B cell (primary cell): Measurements from ENCODE around the gene KHK. TPM values are rescaled to one million over a fixed set of nuclear protein-coding genes. Genes with fewer than 3 reads are reported as not detected.

ENCODE experiments used
- ATAC-seq: fragments of 200-7000 bp; cut with Tn5 transposase; one replicate; pipeline ENCODE4 v1.10.0; 2021; ENCODE audit warnings: low read depth, mild to moderate bottlenecking, moderate number of reproducible peaks, moderate library complexity
- CTCF ChIA-PET: fragments of 350-600 bp; sonication (Branson Sonifier 250); formaldehyde crosslinking; loops from one replicate; lab custom pipeline; 2021; ENCODE audit warnings: antibody characterized with exemption, inconsistent platforms; lab: Charles Lee
- POLR2A ChIA-PET: fragments of 350-600 bp; sonication (Branson Sonifier 250); formaldehyde crosslinking; loops from one replicate; lab custom pipeline; 2021; ENCODE audit warnings: antibody characterized with exemption; lab: Charles Lee
- DNase-seq: peaks from one replicate; pipeline ENCODE4 v3.0.0; 2013
- H2AFZ ChIP-seq: 2 replicates; pipeline ENCODE4 v1.6.1; 2012; ENCODE audit warnings: mild to moderate bottlenecking, low read depth, low read length; ENCODE audit not compliant: insufficient read depth, poor library complexity, severe bottlenecking
- H3K27ac ChIP-seq, 2 donors: 1 replicate in 1 of 2; 2 replicates in 1 of 2; pipeline ENCODE4 v1.5.1; 2012 to 2013; ENCODE audit warnings: low read length in 2 of 2, mild to moderate bottlenecking in 2 of 2, moderate library complexity in 1 of 2
- H3K27me3 ChIP-seq, 4 experiments: fragments of 200-600 bp in 1 of 4; sonication (generic) in 1 of 4; replicated peaks in 1 of 4; 1 replicate in 2 of 4; 2 replicates in 2 of 4; pipeline versions ENCODE4 v1.6.1 to v1.7.0; 2013 to 2016; ENCODE audit warnings: low read length in 3 of 4, mild to moderate bottlenecking in 2 of 4, mixed read lengths in 1 of 4, moderate library complexity in 1 of 4; ENCODE audit not compliant: insufficient read depth in 4 of 4, control insufficient read depth in 3 of 4; ENCODE audit errors: control extremely low read depth in 1 of 4
- H3K36me3 ChIP-seq, 2 experiments: replicated peaks in 1 of 2; 1 replicate in 1 of 2; 2 replicates in 1 of 2; pipeline versions ENCODE4 v1.6.1 to v1.7.1; 2013; ENCODE audit warnings: low read length in 1 of 2; ENCODE audit not compliant: insufficient read depth in 2 of 2, control insufficient read depth in 1 of 2; ENCODE audit errors: control extremely low read depth in 1 of 2, extremely low read depth in 1 of 2
- H3K4me1 ChIP-seq, 2 donors: fragments of 200-600 bp in 1 of 2; sonication (generic) in 1 of 2; 1 replicate in 1 of 2; 2 replicates in 1 of 2; pipeline versions ENCODE4 v1.5.1 to v1.6.1; 2013 to 2017; ENCODE audit warnings: low read length in 2 of 2; ENCODE audit not compliant: control insufficient read depth in 2 of 2, insufficient read depth in 2 of 2
- H3K4me2 ChIP-seq: replicated peaks from 2 replicates; pipeline ENCODE3; 2012; ENCODE audit warnings: mild to moderate bottlenecking, low read depth, low read length; ENCODE audit not compliant: poor library complexity, severe bottlenecking
- H3K4me3 ChIP-seq, 5 experiments: fragments of 200-600 bp in 1 of 5; sonication (generic) in 1 of 5; 1 replicate in 3 of 5; 2 replicates in 2 of 5; pipeline versions ENCODE4 v1.5.1 to v1.7.0; 2011 to 2016; ENCODE audit warnings: low read length in 4 of 5, mild to moderate bottlenecking in 4 of 5, low read depth in 2 of 5, control low read depth in 1 of 5, moderate library complexity in 1 of 5; ENCODE audit not compliant: insufficient read depth in 1 of 5; ENCODE audit errors: control extremely low read depth in 1 of 5, extremely low read depth in 1 of 5
- H3K79me2 ChIP-seq: fragments of 200-600 bp; sonication (generic); one replicate; pipeline ENCODE4 v1.6.0; 2016; ENCODE audit warnings: low read length; ENCODE audit not compliant: control insufficient read depth, insufficient read depth
- H3K9ac ChIP-seq: fragments of 200-600 bp; sonication (generic); 2 replicates; pipeline ENCODE4 v1.6.1; 2017; ENCODE audit warnings: mild to moderate bottlenecking, low read length, moderate library complexity
- H3K9me3 ChIP-seq, 3 donors: one replicate each; pipeline versions ENCODE4 v1.6.1 to v1.7.1; 2013; ENCODE audit warnings: low read length in 2 of 3; ENCODE audit not compliant: control insufficient read depth in 2 of 3, insufficient read depth in 1 of 3; ENCODE audit errors: control extremely low read depth in 1 of 3
- H4K20me1 ChIP-seq: 2 replicates; pipeline ENCODE4 v1.6.0; 2012; ENCODE audit warnings: mild to moderate bottlenecking, low read length; ENCODE audit not compliant: insufficient read depth, control insufficient read depth, poor library complexity, severe bottlenecking
- H3K27ac Mint-ChIP-seq: one replicate; pipeline ENCODE4 v1.8.0; 2021; ENCODE audit warnings: mixed read lengths
- H3K27me3 Mint-ChIP-seq: one replicate; pipeline ENCODE4 v1.8.0; 2021; ENCODE audit warnings: mixed read lengths
- H3K4me1 Mint-ChIP-seq: one replicate; pipeline ENCODE4 v1.8.0; 2021; ENCODE audit warnings: mixed read lengths
- H3K4me3 Mint-ChIP-seq: one replicate; pipeline ENCODE4 v1.8.0; 2021; ENCODE audit warnings: mixed read lengths
- H3K9me3 Mint-ChIP-seq: one replicate; pipeline ENCODE4 v1.8.0; 2022; ENCODE audit warnings: mixed read lengths; ENCODE audit not compliant: insufficient read depth
- EZH2 ChIP-seq: IDR thresholded peaks from 2 replicates; pipeline ENCODE4 v1.6.1; 2012; ENCODE audit warnings: borderline replicate concordance, low read depth, mild to moderate bottlenecking, moderate library complexity, low read length; ENCODE audit not compliant: insufficient read depth, poor library complexity, severe bottlenecking
- WGBS: methylation state at CpG from one replicate; pipeline ENCODE4 v1.1.5; 2013; ENCODE audit warnings: missing lambda C conversion rate; ENCODE audit not compliant: insufficient coverage; 5-methylcytosine and 5-hydroxymethylcytosine counted together
- intact Hi-C: fragments of 100-400 bp; cut with micrococcal nuclease; formaldehyde crosslinking; loops from one replicate; pipeline ENCODE4 v1.10.0; 2022
- polyA plus RNA-seq: library from polyadenylated mRNA; depleted of rRNA; stranded (reverse); fragments of >200 nt; gene quantifications from 2 replicates; pipeline ENCODE4 v1.2.3, GENCODE V29; 2012
- total RNA-seq, 2 donors: library from RNA; stranded (reverse); fragments of 120-200 nt in 1 of 2; gene quantifications; 1 replicate in 1 of 2; 2 replicates in 1 of 2; pipeline versions ENCODE4 v1.2.3 to v1.2.4, GENCODE V29; 2013 to 2022
- TF ChIP-seq, protein P1 (sequence below): fragments of 200-600 bp; IDR thresholded peaks from one replicate; pipeline ENCODE4 v1.8.0; 2022; ENCODE audit warnings: antibody characterized with exemption, mild to moderate bottlenecking

The KHK gene
- total and polyA plus RNA-seq, 2 donors (not counting 1 experiment from before 2014, with no cell fraction given) = 3.3 to 4.0 TPM

DNA sequence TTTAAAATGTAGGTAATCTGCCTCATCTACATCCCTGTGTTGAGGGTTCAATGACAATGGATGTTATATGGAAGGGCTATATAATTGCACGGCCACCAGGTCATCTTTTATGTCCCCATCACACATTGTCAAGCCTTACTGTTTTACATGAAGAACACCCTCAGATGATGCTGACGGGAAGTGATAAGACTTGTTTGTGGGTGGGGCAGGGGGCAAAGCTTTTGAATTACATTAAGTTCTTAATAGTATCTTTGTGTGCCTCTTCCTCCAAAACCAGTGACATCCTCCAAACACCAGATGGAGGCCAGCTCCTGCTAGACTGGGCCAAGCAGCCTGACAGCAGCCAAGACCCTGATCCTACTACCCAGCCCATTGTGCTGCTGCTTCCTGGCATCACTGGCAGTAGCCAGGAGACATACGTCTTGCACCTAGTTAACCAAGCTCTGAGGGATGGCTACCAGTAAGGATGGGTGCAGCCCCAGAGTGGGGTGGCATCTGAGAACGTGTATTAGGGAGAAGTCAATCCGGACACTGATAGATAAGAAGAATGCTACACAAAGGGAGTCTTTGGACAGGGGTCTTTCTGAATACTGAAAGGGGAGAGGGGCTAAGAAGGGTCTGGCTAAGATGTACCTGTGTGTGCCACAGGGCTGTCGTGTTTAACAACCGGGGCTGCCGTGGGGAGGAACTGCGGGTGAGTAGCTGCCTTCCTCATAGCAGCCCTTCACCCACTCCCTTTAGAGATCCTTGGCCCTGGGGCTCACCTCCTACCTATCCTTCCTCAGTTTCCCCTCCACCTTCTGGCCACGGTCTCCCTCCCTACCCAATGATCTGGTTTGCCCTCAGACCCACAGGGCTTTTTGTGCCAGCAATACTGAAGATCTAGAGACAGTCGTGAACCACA lies 42.3 kb downstream of the KHK start:
- Mint-ChIP-seq H3K4me1 (peaks cover 19% of the 10 kb centered on the region), H3K4me3 (no peak overlapping the region), H3K27me3 (no peaks in the 10 kb centered on the region), H3K9me3 (no peaks in the 10 kb centered on the region), H3K27ac (no peak overlapping the region)
- no peak for TF ChIP-seq EZH2
- TF ChIP-seq, protein P1, sequence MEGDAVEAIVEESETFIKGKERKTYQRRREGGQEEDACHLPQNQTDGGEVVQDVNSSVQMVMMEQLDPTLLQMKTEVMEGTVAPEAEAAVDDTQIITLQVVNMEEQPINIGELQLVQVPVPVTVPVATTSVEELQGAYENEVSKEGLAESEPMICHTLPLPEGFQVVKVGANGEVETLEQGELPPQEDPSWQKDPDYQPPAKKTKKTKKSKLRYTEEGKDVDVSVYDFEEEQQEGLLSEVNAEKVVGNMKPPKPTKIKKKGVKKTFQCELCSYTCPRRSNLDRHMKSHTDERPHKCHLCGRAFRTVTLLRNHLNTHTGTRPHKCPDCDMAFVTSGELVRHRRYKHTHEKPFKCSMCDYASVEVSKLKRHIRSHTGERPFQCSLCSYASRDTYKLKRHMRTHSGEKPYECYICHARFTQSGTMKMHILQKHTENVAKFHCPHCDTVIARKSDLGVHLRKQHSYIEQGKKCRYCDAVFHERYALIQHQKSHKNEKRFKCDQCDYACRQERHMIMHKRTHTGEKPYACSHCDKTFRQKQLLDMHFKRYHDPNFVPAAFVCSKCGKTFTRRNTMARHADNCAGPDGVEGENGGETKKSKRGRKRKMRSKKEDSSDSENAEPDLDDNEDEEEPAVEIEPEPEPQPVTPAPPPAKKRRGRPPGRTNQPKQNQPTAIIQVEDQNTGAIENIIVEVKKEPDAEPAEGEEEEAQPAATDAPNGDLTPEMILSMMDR = no peak
- Histone ChIP-seq H3K79me2 (peaks cover 7% of the 10 kb centered on the region), H3K27ac (no peak overlapping the region), H3K9me3 (no peaks in the 10 kb centered on the region), H4K20me1 (peaks cover 5% of the 10 kb centered on the region), H3K4me2 (no peak overlapping the region), H3K36me3 (peaks cover 0 to 30% of the 10 kb centered on the region in 2 experiments), H3K27me3 (no peaks in the 10 kb centered on the region), H3K4me1 (peaks cover 11 to 15% of the 10 kb centered on the region in 2 donors), H3K9ac (no peak overlapping the region), H2AFZ (no peak overlapping the region), H3K4me3 (no peak overlapping the region)
- POLR2A ChIA-PET = no interaction called here
- no peak for ATAC-seq
- CTCF ChIA-PET = no interaction called here
- intact Hi-C loops = no loop called here
- WGBS = 93% methylated on average over 8 of the region's 11 CpGs
- no peak for DNase-seq

DNA sequence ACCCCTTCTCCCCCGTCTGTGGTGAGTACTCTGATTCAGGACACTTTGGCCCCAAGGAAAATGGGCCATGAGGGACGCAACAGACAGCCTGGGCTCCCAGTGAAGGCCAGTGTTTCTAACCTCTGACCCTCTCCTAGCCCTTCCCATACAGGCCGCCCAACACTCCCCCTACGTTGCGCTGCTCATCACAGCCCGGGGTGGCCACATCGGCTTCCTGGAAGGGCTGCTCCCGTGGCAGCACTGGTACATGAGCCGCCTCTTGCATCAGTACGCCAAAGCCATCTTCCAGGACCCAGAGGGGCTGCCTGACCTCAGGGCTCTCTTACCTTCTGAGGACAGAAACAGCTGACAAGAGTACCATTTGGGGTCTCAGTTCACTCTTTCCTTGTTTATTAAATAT lies 43.8 kb downstream of the KHK start:
- Mint-ChIP-seq H3K27me3 (no peaks in the 10 kb centered on the region), H3K9me3 (no peaks in the 10 kb centered on the region), H3K27ac (no peak overlapping the region), H3K4me3 (no peak overlapping the region), H3K4me1 (peaks cover 24% of the 10 kb centered on the region)
- peaks cover 12% of the 10 kb centered on the region for H3K79me2 ChIP-seq
- H3K9me3 ChIP-seq = no peaks in the 10 kb centered on the region
- WGBS = 89% methylated on average over 10 of the region's 10 CpGs
- no peak overlapping the region for H3K27ac ChIP-seq
- H3K4me3 ChIP-seq = no peak overlapping the region
- H3K36me3 ChIP-seq = peaks cover 0 to 30% of the 10 kb centered on the region in 2 experiments
- DNase-seq = no peak
- no peak for ATAC-seq
- ChIA-PET CTCF (no interaction called here), POLR2A (no interaction called here)
- no peak overlapping the region for H3K4me2 ChIP-seq
- H2AFZ ChIP-seq = no peak overlapping the region
- intact Hi-C loops = no loop called here
- no peak overlapping the region for H3K9ac ChIP-seq
- peaks cover 5% of the 10 kb centered on the region for H4K20me1 ChIP-seq
- no peak for TF ChIP-seq EZH2
- TF ChIP-seq, protein P1 = no peak
- peaks cover 15 to 22% of the 10 kb centered on the region in 2 donors for H3K4me1 ChIP-seq
- no peaks in the 10 kb centered on the region for H3K27me3 ChIP-seq
